Endodermal cell (in vitro differentiated cells): Measurements from ENCODE around the gene KIF3A. TPM values are rescaled to one million over a fixed set of nuclear protein-coding genes. Genes with fewer than 3 reads are reported as not detected.

ENCODE experiments used
- DNase-seq: peaks from one replicate; pipeline ENCODE4 v3.0.0-alpha.2; 2017
- H3K27ac ChIP-seq: 2 replicates; pipeline ENCODE4 v1.5.1; 2013; ENCODE audit warnings: mild to moderate bottlenecking, low read depth, low read length, moderate library complexity
- H3K27me3 ChIP-seq: 2 replicates; pipeline ENCODE4 v1.6.1; 2013; ENCODE audit warnings: mild to moderate bottlenecking, low read length, moderate library complexity; ENCODE audit not compliant: insufficient read depth, control insufficient read depth, poor library complexity, severe bottlenecking
- H3K36me3 ChIP-seq: 2 replicates; pipeline ENCODE4 v1.7.0; 2013; ENCODE audit warnings: mild to moderate bottlenecking, low read length, moderate library complexity; ENCODE audit not compliant: control insufficient read depth, insufficient read depth
- H3K4me1 ChIP-seq: one replicate; pipeline ENCODE4 v1.7.0; 2013; ENCODE audit warnings: low read length; ENCODE audit not compliant: control insufficient read depth, insufficient read depth
- H3K4me3 ChIP-seq: 2 replicates; pipeline ENCODE4 v1.5.1; 2013; ENCODE audit warnings: mild to moderate bottlenecking, low read length, moderate library complexity
- H3K9ac ChIP-seq: 2 replicates; pipeline ENCODE4 v1.6.1; 2013; ENCODE audit warnings: mild to moderate bottlenecking, low read length, moderate library complexity; ENCODE audit not compliant: poor library complexity, severe bottlenecking; ENCODE audit errors: extremely low read depth
- H3K9me3 ChIP-seq: 2 replicates; pipeline ENCODE4 v1.6.1; 2013; ENCODE audit warnings: mild to moderate bottlenecking, low read length, moderate library complexity; ENCODE audit not compliant: control insufficient read depth
- H3K27ac Mint-ChIP-seq: 2 replicates; pipeline ENCODE4 v1.8.0; 2020; ENCODE audit warnings: mixed read lengths
- H3K27me3 Mint-ChIP-seq: 2 replicates; pipeline ENCODE4 v1.8.0; 2021; ENCODE audit warnings: mild to moderate bottlenecking, mixed read lengths; ENCODE audit not compliant: insufficient read depth
- H3K36me3 Mint-ChIP-seq: 2 replicates; pipeline ENCODE4 v1.8.0; 2020; ENCODE audit warnings: low read depth, mixed read lengths
- H3K4me1 Mint-ChIP-seq: 2 replicates; pipeline ENCODE4 v1.8.0; 2020; ENCODE audit warnings: mixed read lengths
- H3K4me3 Mint-ChIP-seq: 2 replicates; pipeline ENCODE4 v1.8.0; 2020; ENCODE audit warnings: mild to moderate bottlenecking, moderate library complexity, mixed read lengths
- H3K9me3 Mint-ChIP-seq: 2 replicates; pipeline ENCODE4 v1.8.0; 2020; ENCODE audit warnings: mild to moderate bottlenecking, mixed read lengths
- WGBS, 2 experiments: methylation state at CpG; one replicate each; pipeline versions ENCODE4 v1.1.5 to v1.1.7; 2013; ENCODE audit warnings: missing lambda C conversion rate in 2 of 2, mixed read lengths in 1 of 2; ENCODE audit not compliant: insufficient coverage in 1 of 2, insufficient read length in 1 of 2; 5-methylcytosine and 5-hydroxymethylcytosine counted together
- total RNA-seq, 2 donors: library from RNA; stranded (reverse); fragmentation: NEBNext Ultra II Directional in 1 of 2; extraction: Animal tissue kit (Norgen Biotek cat#: 25700) in 1 of 2; gene quantifications; 2 replicates in 1 of 2; 3 replicates in 1 of 2; pipeline ENCODE4 v1.2.1, GENCODE V29; 2021
- TF ChIP-seq, protein P1 (sequence below): fragments of 200-600 bp; sonication (generic); conservative IDR thresholded peaks from 2 replicates; pipeline ENCODE4 v1.5.0; 2021; ENCODE audit warnings: antibody characterized with exemption, mild to moderate bottlenecking

KIF3A gene
- total RNA-seq, 2 donors from 2014 or later = 19.6 to 25.2 TPM

GRCh38 chr5:132752581-132753125, 15.3 kb upstream of the KIF3A start:
- no peak overlapping the region for H3K4me3 ChIP-seq
- Mint-ChIP-seq H3K4me1 (peaks cover 11% of the 10 kb centered on the region), H3K36me3 (peaks cover 2% of the 10 kb centered on the region), H3K4me3 (no peak overlapping the region), H3K27me3 (peaks cover 50% of the 10 kb centered on the region), H3K9me3 (no peaks in the 10 kb centered on the region), H3K27ac (no peak overlapping the region)
- WGBS, 2 experiments = 93 to 100% methylated on average over 1 of the region's 1 CpG
- H3K36me3 ChIP-seq = no peaks in the 10 kb centered on the region
- H3K4me1 ChIP-seq = no peaks in the 10 kb centered on the region
- H3K27ac ChIP-seq = no peak overlapping the region
- H3K9me3 ChIP-seq = no peaks in the 10 kb centered on the region
- TF ChIP-seq, protein P1, sequence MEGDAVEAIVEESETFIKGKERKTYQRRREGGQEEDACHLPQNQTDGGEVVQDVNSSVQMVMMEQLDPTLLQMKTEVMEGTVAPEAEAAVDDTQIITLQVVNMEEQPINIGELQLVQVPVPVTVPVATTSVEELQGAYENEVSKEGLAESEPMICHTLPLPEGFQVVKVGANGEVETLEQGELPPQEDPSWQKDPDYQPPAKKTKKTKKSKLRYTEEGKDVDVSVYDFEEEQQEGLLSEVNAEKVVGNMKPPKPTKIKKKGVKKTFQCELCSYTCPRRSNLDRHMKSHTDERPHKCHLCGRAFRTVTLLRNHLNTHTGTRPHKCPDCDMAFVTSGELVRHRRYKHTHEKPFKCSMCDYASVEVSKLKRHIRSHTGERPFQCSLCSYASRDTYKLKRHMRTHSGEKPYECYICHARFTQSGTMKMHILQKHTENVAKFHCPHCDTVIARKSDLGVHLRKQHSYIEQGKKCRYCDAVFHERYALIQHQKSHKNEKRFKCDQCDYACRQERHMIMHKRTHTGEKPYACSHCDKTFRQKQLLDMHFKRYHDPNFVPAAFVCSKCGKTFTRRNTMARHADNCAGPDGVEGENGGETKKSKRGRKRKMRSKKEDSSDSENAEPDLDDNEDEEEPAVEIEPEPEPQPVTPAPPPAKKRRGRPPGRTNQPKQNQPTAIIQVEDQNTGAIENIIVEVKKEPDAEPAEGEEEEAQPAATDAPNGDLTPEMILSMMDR = no peak
- peaks cover 46% of the 10 kb centered on the region for H3K27me3 ChIP-seq
- DNase-seq = no peak
- H3K9ac ChIP-seq = no peak overlapping the region

- H3K4me1 ChIP-seq = no peaks in the 10 kb centered on the region
- Mint-ChIP-seq H3K9me3 (no peaks in the 10 kb centered on the region), H3K4me1 (peaks cover 11% of the 10 kb centered on the region), H3K4me3 (no peak overlapping the region), H3K27ac (no peak overlapping the region), H3K27me3 (peaks cover 50% of the 10 kb centered on the region), H3K36me3 (peaks cover under 1% of the 10 kb centered on the region)
- no peaks in the 10 kb centered on the region for H3K36me3 ChIP-seq
- TF ChIP-seq, protein P1 = no peak
- no peak for DNase-seq
- no peaks in the 10 kb centered on the region for H3K9me3 ChIP-seq
- H3K4me3 ChIP-seq = no peak overlapping the region
- H3K9ac ChIP-seq = no peak overlapping the region
- peaks cover 52% of the 10 kb centered on the region for H3K27me3 ChIP-seq
- H3K27ac ChIP-seq = no peak overlapping the region
- 92 to 94% methylated on average over 3 to 5 of the region's 5 CpGs for WGBS, 2 experiments
These were observed 14.7 kb upstream of the KIF3A start for GRCh38 chr5:132751971-132752580.

DNA sequence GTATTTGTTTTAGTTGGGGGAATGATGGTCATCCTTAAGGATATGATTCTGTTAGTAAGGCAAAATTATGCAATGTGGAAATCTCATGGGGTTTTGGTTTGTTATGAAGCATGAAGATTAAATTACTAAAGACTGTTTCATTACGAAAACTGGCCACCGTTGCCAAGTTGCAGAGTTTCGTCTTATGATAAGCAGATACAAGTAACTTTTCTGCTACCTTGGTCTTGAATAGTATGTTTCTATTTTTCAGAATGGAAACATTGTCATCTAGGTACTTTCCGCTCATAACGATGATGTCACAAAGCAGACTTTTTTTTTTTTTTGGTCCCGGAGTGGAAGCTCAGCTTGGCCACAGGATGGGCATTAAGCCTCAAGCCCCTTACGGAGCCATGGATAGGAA, 14.1 kb upstream of the KIF3A start:
- Mint-ChIP-seq H3K9me3 (no peaks in the 10 kb centered on the region), H3K36me3 (no peaks in the 10 kb centered on the region), H3K4me3 (no peak overlapping the region)

More for the DNA sequence above, 14.1 kb upstream of the KIF3A start:
- H3K4me1 Mint-ChIP-seq = peaks cover 11% of the 10 kb centered on the region
- Histone ChIP-seq H3K36me3 (no peaks in the 10 kb centered on the region), H3K4me1 (no peaks in the 10 kb centered on the region), H3K27ac (no peak overlapping the region), H3K27me3 (peaks cover 59% of the 10 kb centered on the region), H3K9ac (no peak overlapping the region), H3K9me3 (no peaks in the 10 kb centered on the region), H3K4me3 (no peak overlapping the region)
- no peak overlapping the region for H3K27ac Mint-ChIP-seq
- no peak for DNase-seq
- TF ChIP-seq, protein P1 = no peak
- peaks cover 54% of the 10 kb centered on the region for H3K27me3 Mint-ChIP-seq
- WGBS, 2 experiments = 94 to 98% methylated on average over 7 of the region's 7 CpGs
